ENCODE data around the gene ADK.

ADK gene

DNA sequence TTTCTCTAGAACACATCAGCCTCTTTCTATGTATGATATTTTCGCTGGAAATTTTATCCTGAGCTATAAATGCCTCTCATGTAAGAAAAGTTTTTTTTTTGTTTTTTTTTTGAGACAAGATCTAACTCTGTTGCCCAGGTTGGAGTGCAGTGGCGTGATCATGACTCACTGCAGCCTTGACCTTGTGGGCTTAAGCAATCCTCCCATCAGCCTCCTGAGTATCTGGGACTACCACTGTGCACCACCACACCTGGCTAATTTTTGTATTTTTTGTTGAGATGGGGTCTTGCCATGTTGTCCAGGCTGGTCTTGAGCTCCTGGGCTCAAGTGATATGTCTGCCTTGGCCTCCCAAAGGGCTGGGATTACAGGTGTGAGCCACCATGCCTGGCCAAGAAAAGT, 80.4 kb downstream of the ADK start:
- Histone ChIP-seq H3K27me3 (ENCODE audit: low read depth, low read length) (no peaks in the 10 kb centered on the region), H3K9ac (ENCODE audit: low read length) (no peak overlapping the region), H3K4me1 (ENCODE audit: low read length) (peaks cover 6% of the 10 kb centered on the region), H3K36me3 (replicated peaks; ENCODE audit: low read depth, low read length) (no peaks in the 10 kb centered on the region), H3K4me3 (ENCODE audit: low read length) (no peak overlapping the region), H4K20me1 (ENCODE audit: insufficient read depth, low read length) (no peaks in the 10 kb centered on the region), H2AFZ (ENCODE audit: low read depth, low read length) (no peak overlapping the region), H3K4me2 (ENCODE audit: low read length) (no peak overlapping the region), H3K27ac (ENCODE audit: low read length) (no peak overlapping the region), H3K79me2 (ENCODE audit: low read length) (no peaks in the 10 kb centered on the region), H3K9me3 (ENCODE audit: insufficient read depth, low read length) (no peaks in the 10 kb centered on the region)
- TF ChIP-seq CTCF (IDR thresholded peaks at IDR 0.05; ENCODE audit: low read depth, low read length), result no peak
- no peak for TF ChIP-seq EZH2phosphoT487 (IDR thresholded peaks at IDR 0.05; ENCODE audit: low read depth)

GRCh38 chr10:74233281-74233680, 82.3 kb downstream of the ADK start:
- Histone ChIP-seq H3K4me3 (ENCODE audit: low read length) (no peak overlapping the region), H3K79me2 (ENCODE audit: low read length) (no peaks in the 10 kb centered on the region), H2AFZ (ENCODE audit: low read depth, low read length) (no peak overlapping the region), H3K9me3 (ENCODE audit: insufficient read depth, low read length) (no peaks in the 10 kb centered on the region), H3K27ac (ENCODE audit: low read length) (no peak overlapping the region), H3K4me1 (ENCODE audit: low read length) (peaks cover 2% of the 10 kb centered on the region), H3K9ac (ENCODE audit: low read length) (no peak overlapping the region), H4K20me1 (ENCODE audit: insufficient read depth, low read length) (no peaks in the 10 kb centered on the region), H3K36me3 (replicated peaks; ENCODE audit: low read depth, low read length) (no peaks in the 10 kb centered on the region), H3K27me3 (ENCODE audit: low read depth, low read length) (no peaks in the 10 kb centered on the region), H3K4me2 (ENCODE audit: low read length) (no peak overlapping the region)
- TF ChIP-seq EZH2phosphoT487 (IDR thresholded peaks at IDR 0.05; ENCODE audit: low read depth) (no peak), CTCF (IDR thresholded peaks at IDR 0.05; ENCODE audit: low read depth, low read length) (no peak)

DNA sequence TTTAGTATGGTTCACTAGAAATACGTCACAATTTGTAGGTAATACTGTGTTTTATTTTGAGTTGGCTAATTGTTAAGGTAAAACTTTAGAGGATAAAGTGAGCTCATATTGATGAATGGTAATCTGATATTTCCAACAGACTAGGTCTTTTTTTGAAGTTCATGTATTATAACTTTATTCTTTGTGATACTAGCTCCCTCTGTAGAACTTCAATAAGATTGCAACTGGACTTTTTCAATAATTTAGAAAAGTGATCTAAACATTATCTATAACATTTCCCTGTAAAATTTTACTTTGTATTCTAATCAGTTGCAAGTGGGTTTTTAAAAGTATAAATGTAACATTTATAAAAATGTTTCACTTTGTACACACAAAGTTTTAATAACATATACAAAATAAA, 83.5 kb downstream of the ADK start:
- no peak overlapping the region for H2AFZ ChIP-seq (ENCODE audit: low read depth, low read length)
- H3K4me2 ChIP-seq (ENCODE audit: low read length), result no peak overlapping the region
- H3K27me3 ChIP-seq (ENCODE audit: low read depth, low read length), result no peaks in the 10 kb centered on the region
- H3K79me2 ChIP-seq (ENCODE audit: low read length), result no peaks in the 10 kb centered on the region
- no peak overlapping the region for H3K4me3 ChIP-seq (ENCODE audit: low read length)
- no peak overlapping the region for H3K27ac ChIP-seq (ENCODE audit: low read length)
- TF ChIP-seq CTCF (IDR thresholded peaks at IDR 0.05; ENCODE audit: low read depth, low read length) (peak; percentile 31), EZH2phosphoT487 (IDR thresholded peaks at IDR 0.05; ENCODE audit: low read depth) (no peak)
- H3K36me3 ChIP-seq (replicated peaks; ENCODE audit: low read depth, low read length), result no peaks in the 10 kb centered on the region
- H3K4me1 ChIP-seq (ENCODE audit: low read length), result no peaks in the 10 kb centered on the region
- no peaks in the 10 kb centered on the region for H3K9me3 ChIP-seq (ENCODE audit: insufficient read depth, low read length)
- H4K20me1 ChIP-seq (ENCODE audit: insufficient read depth, low read length), result no peaks in the 10 kb centered on the region
- H3K9ac ChIP-seq (ENCODE audit: low read length), result no peak overlapping the region

DNA sequence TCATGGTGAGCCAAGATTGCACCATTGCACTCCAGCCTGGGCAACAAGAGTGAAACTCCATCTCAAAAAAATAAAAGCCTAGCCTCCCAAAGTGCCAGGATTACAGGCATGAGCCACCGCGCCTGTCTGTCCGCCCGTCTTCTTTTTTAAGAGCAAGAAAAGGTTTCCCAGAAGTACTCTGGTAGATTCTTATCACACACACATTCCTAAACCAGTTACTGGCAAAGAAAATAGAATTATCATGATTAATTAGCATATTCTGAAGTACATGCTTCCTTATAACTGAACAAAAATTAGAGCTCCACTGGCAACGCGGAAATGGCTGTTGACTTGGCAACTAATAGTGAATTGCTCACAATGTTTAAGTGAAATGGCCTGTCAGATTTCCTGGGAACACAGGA, 87.0 kb downstream of the ADK start:
- no peaks in the 10 kb centered on the region for H3K79me2 ChIP-seq (ENCODE audit: low read length)
- H2AFZ ChIP-seq (ENCODE audit: low read depth, low read length), result no peak overlapping the region
- H3K9me3 ChIP-seq (ENCODE audit: insufficient read depth, low read length), result no peaks in the 10 kb centered on the region
- TF ChIP-seq CTCF (IDR thresholded peaks at IDR 0.05; ENCODE audit: low read depth, low read length) (no peak), EZH2phosphoT487 (IDR thresholded peaks at IDR 0.05; ENCODE audit: low read depth) (no peak)
- no peaks in the 10 kb centered on the region for H4K20me1 ChIP-seq (ENCODE audit: insufficient read depth, low read length)
- H3K36me3 ChIP-seq (replicated peaks; ENCODE audit: low read depth, low read length), result no peaks in the 10 kb centered on the region
- no peak overlapping the region for H3K9ac ChIP-seq (ENCODE audit: low read length)
- no peak overlapping the region for H3K4me2 ChIP-seq (ENCODE audit: low read length)
- no peaks in the 10 kb centered on the region for H3K4me1 ChIP-seq (ENCODE audit: low read length)
- H3K27ac ChIP-seq (ENCODE audit: low read length), result no peak overlapping the region
- H3K27me3 ChIP-seq (ENCODE audit: low read depth, low read length), result no peaks in the 10 kb centered on the region
- no peak overlapping the region for H3K4me3 ChIP-seq (ENCODE audit: low read length)

Data from OCI-LY3 (cell line).